Mesendoderm (in vitro differentiated cells): ENCODE measurements around the gene CCL28.
"Not testable (repeated sequence)": the region's sequence is repeated elsewhere in the genome, so short reads cannot be mapped to it uniquely, and the experiment has no call there.

ENCODE experiments used
- DNase-seq: peaks from one replicate; pipeline ENCODE4 v3.0.0; 2013
- H2AK5ac ChIP-seq: 2 replicates; pipeline ENCODE4 v1.6.1; 2013; ENCODE audit warnings: low read length, inconsistent platforms
- H2BK120ac ChIP-seq: 2 replicates; pipeline ENCODE4 v1.6.1; 2013; ENCODE audit warnings: low read depth, mild to moderate bottlenecking, low read length, moderate library complexity, mixed read lengths
- H2BK15ac ChIP-seq: replicated peaks from 2 replicates; pipeline ENCODE4 v1.6.1; 2013; ENCODE audit warnings: low read depth, mild to moderate bottlenecking, moderate library complexity
- H2BK5ac ChIP-seq: 2 replicates; pipeline ENCODE4 v1.6.1; 2013; ENCODE audit warnings: low read length, inconsistent platforms
- H3K18ac ChIP-seq: 2 replicates; pipeline ENCODE4 v1.6.1; 2013; ENCODE audit warnings: mild to moderate bottlenecking, low read length, mixed read lengths
- H3K23ac ChIP-seq: one replicate; pipeline ENCODE4 v1.6.1; 2013; ENCODE audit warnings: low read length
- H3K27ac ChIP-seq: 2 replicates; pipeline ENCODE4 v1.5.1; 2013; ENCODE audit warnings: low read depth, mild to moderate bottlenecking, inconsistent platforms, low read length, moderate library complexity
- H3K27me3 ChIP-seq: 2 replicates; pipeline ENCODE4 v1.6.1; 2013; ENCODE audit warnings: low read length, control low read depth, mild to moderate bottlenecking, inconsistent platforms; ENCODE audit not compliant: insufficient read depth, poor library complexity
- H3K36me3 ChIP-seq: 2 replicates; pipeline ENCODE4 v1.6.1; 2013; ENCODE audit warnings: low read length, inconsistent platforms; ENCODE audit not compliant: control insufficient read depth, insufficient read depth
- H3K4ac ChIP-seq: one replicate; pipeline ENCODE4 v1.6.1; 2013; ENCODE audit warnings: low read depth, mild to moderate bottlenecking, low read length, moderate library complexity
- H3K4me1 ChIP-seq: 2 replicates; pipeline ENCODE4 v1.6.1; 2013; ENCODE audit warnings: low read depth, low read length, inconsistent platforms; ENCODE audit not compliant: control insufficient read depth
- H3K4me2 ChIP-seq: 2 replicates; pipeline ENCODE4 v1.6.1; 2013; ENCODE audit warnings: low read length
- H3K4me3 ChIP-seq: 2 replicates; pipeline ENCODE4 v1.5.1; 2013; ENCODE audit warnings: mild to moderate bottlenecking, low read length
- H3K56ac ChIP-seq: one replicate; pipeline ENCODE4 v1.6.1; 2013; ENCODE audit warnings: low read length
- H3K79me1 ChIP-seq: 2 replicates; pipeline ENCODE4 v1.6.1; 2013; ENCODE audit warnings: low read length, inconsistent platforms
- H3K79me2 ChIP-seq: 2 replicates; pipeline ENCODE4 v1.6.1; 2013; ENCODE audit warnings: mild to moderate bottlenecking, low read length; ENCODE audit not compliant: control insufficient read depth, insufficient read depth
- H3K9ac ChIP-seq: 2 replicates; pipeline ENCODE4 v1.6.1; 2013; ENCODE audit warnings: low read length, inconsistent platforms
- H4K5ac ChIP-seq: one replicate; pipeline ENCODE4 v1.6.1; 2013; ENCODE audit warnings: low read length
- H4K8ac ChIP-seq: one replicate; pipeline ENCODE4 v1.6.1; 2013; ENCODE audit warnings: low read depth, mild to moderate bottlenecking, control low read depth, low read length, moderate library complexity
- WGBS: extraction: QIAGEN DNeasy Blood & Tissue Kit; methylation state at CpG from one replicate; pipeline ENCODE4 v1.1.7; 2013; ENCODE audit warnings: low lambda C conversion rate, missing lambda C conversion rate; ENCODE audit not compliant: insufficient coverage; ENCODE audit errors: extremely low coverage; 5-methylcytosine and 5-hydroxymethylcytosine counted together

The CCL28 gene

DNA sequence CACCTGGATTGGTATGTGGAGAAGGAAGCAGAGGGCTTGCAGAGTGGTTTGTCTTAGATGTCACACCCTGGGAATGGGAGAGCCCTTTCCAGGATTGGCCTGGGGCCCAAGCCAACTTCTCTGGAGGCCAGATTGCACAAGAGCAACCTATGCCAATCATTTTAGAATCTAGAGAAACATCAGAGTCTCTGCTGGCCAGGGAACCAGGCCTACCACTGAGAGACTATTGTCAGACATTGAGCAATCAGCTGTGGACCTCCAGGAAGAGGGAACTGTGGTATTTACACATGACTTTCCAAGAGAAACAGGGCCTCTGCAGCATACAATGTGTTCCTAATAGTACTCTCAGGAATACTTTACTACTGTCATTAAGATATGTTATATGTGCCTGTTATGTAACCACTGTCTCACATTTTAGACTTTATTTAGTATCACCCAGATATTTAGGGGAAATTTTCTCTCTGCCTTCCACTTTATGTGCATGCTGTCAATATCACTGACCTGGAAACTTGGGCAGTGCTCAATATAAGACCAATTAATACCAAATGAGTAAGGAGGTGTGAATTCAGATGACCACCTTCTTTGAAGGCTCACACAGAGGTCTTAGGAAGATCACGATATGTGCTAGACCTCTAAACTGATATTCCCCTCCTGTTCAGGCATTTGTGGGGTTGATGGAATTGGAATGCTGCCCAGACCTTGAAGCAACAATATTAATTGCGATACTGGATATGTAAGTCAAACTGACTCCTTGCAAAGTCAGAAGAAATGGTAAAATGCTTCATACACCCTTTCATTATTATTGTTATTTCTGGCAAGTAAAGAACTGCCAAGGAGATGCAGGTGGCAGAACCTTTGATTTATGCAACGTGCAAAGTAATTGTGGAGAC lies 20.5 kb upstream of the CCL28 start:
- no peak overlapping the region for H2AK5ac ChIP-seq
- no CpG with 5 or more reads among the region's 3 CpGs for WGBS
- H2BK15ac ChIP-seq: no peak overlapping the region
- H4K8ac ChIP-seq: no peak overlapping the region
- H3K4me3 ChIP-seq: no peak overlapping the region
- no peak overlapping the region for H3K23ac ChIP-seq
- H3K4ac ChIP-seq: no peak overlapping the region
- no peak overlapping the region for H2BK5ac ChIP-seq
- peaks cover 11% of the 10 kb centered on the region for H3K4me1 ChIP-seq
- H3K36me3 ChIP-seq: no peaks in the 10 kb centered on the region
- H3K79me2 ChIP-seq: no peaks in the 10 kb centered on the region
- H3K4me2 ChIP-seq: no peak overlapping the region
- H3K56ac ChIP-seq: no peak overlapping the region
- H4K5ac ChIP-seq: no peak overlapping the region
- no peaks in the 10 kb centered on the region for H3K79me1 ChIP-seq
- peak; percentile 80 for DNase-seq
- no peak overlapping the region for H3K9ac ChIP-seq
- H3K27me3 ChIP-seq: no peaks in the 10 kb centered on the region
- H3K18ac ChIP-seq: no peak overlapping the region
- no peak overlapping the region for H2BK120ac ChIP-seq
- H3K27ac ChIP-seq: no peak overlapping the region

DNA sequence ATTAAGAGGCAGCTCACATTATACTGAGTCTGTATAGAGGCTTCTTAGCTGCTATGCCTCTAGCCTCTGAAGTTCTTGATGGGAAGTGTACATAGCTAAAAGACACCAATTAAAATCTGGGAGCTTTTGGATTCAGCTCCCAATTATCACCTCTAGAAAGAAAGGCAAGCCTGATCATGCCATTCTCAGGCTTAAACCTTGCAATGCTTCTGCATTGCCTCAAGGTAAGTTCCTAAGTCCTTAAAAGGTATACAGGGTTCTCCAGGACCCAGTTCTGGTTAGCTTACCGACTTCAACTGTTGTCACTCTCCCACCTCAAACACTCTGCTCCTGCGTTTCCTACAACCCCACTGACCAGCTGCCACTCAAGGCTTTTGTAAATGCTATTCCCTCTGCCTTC lies 17.5 kb upstream of the CCL28 start:
- H3K56ac ChIP-seq: no peak overlapping the region
- no peak overlapping the region for H3K23ac ChIP-seq
- peaks cover 11% of the 10 kb centered on the region for H3K4me1 ChIP-seq
- no peak overlapping the region for H4K8ac ChIP-seq
- no peak overlapping the region for H3K4me3 ChIP-seq
- no peak overlapping the region for H2BK5ac ChIP-seq
- no peaks in the 10 kb centered on the region for H3K36me3 ChIP-seq
- no peak overlapping the region for H4K5ac ChIP-seq
- H3K79me1 ChIP-seq: no peaks in the 10 kb centered on the region
- no peaks in the 10 kb centered on the region for H3K79me2 ChIP-seq
- H3K4me2 ChIP-seq: no peak overlapping the region
- H2BK15ac ChIP-seq: no peak overlapping the region
- H3K9ac ChIP-seq: no peak overlapping the region
- H2BK120ac ChIP-seq: no peak overlapping the region
- H3K27me3 ChIP-seq: no peaks in the 10 kb centered on the region
- H3K27ac ChIP-seq: no peak overlapping the region
- H3K18ac ChIP-seq: no peak overlapping the region
- no CpG with 5 or more reads among the region's 2 CpGs for WGBS
- peak; percentile 38 for DNase-seq
- H3K4ac ChIP-seq: no peak overlapping the region
- H2AK5ac ChIP-seq: peak overlapping the region; percentile 32

DNA sequence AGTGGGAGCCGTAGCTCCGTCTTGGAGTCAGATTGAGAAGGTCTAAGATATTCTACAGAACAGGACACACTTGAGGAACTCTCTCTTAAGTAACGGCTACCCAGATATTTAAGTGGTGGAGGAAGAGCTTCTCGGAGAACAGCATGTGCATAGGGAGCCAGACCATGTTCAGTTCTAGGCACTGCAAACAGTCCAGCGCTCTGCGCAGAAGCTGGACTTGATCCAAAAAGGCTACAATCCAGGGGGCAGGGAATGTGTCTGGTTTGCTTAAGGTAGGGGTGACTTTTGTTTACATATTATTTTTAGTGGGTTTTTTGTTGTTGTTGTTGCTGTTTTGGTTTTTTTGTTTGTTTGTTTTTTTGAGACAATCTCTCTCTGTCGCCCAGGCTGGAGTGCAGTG lies 16.8 kb upstream of the CCL28 start:
- no peaks in the 10 kb centered on the region for H3K36me3 ChIP-seq
- no peak overlapping the region for H3K4me2 ChIP-seq
- no peak overlapping the region for H4K8ac ChIP-seq
- WGBS: no CpG with 5 or more reads among the region's 7 CpGs
- no peak overlapping the region for H3K56ac ChIP-seq
- H3K79me2 ChIP-seq: no peaks in the 10 kb centered on the region
- no peak overlapping the region for H4K5ac ChIP-seq
- no peak overlapping the region for H2BK15ac ChIP-seq
- peak overlapping the region; percentile 81 for H2AK5ac ChIP-seq
- H3K18ac ChIP-seq: peak overlapping the region; percentile 1
- H3K27me3 ChIP-seq: no peaks in the 10 kb centered on the region
- peaks cover 11% of the 10 kb centered on the region for H3K4me1 ChIP-seq
- H2BK5ac ChIP-seq: peak overlapping the region; percentile 17
- no peak overlapping the region for H3K23ac ChIP-seq
- H3K27ac ChIP-seq: no peak overlapping the region
- no peak overlapping the region for H3K9ac ChIP-seq
- no peak overlapping the region for H2BK120ac ChIP-seq
- DNase-seq: no peak
- peak overlapping the region; percentile 2 for H3K4ac ChIP-seq
- no peak overlapping the region for H3K4me3 ChIP-seq
- no peaks in the 10 kb centered on the region for H3K79me1 ChIP-seq

GRCh38 chr5:43427306-43427705 lies 15.1 kb upstream of the CCL28 start:
- no CpG with 5 or more reads among the region's 4 CpGs for WGBS
- Histone ChIP-seq H3K36me3 (no peaks in the 10 kb centered on the region), H3K4me1 (peaks cover 7% of the 10 kb centered on the region), H3K9ac (no peak overlapping the region), H3K4me2 (no peak overlapping the region), H4K8ac (no peak overlapping the region), H4K5ac (no peak overlapping the region), H3K27ac (no peak overlapping the region), H3K56ac (no peak overlapping the region), H3K79me2 (no peaks in the 10 kb centered on the region), H3K79me1 (no peaks in the 10 kb centered on the region), H3K4ac (no peak overlapping the region), H3K4me3 (no peak overlapping the region), H3K27me3 (no peaks in the 10 kb centered on the region), H2BK15ac (no peak overlapping the region), H3K18ac (no peak overlapping the region), H3K23ac (no peak overlapping the region), H2AK5ac (no peak overlapping the region), H2BK5ac (no peak overlapping the region), H2BK120ac (no peak overlapping the region)
- DNase-seq: no peak

- DNase-seq: no peak
- Histone ChIP-seq H3K4ac (no peak overlapping the region), H2BK5ac (no peak overlapping the region), H3K4me2 (no peak overlapping the region), H3K23ac (no peak overlapping the region), H3K36me3 (no peaks in the 10 kb centered on the region), H2BK15ac (no peak overlapping the region), H3K4me3 (no peak overlapping the region), H3K18ac (no peak overlapping the region), H3K79me2 (no peaks in the 10 kb centered on the region), H3K27me3 (no peaks in the 10 kb centered on the region), H4K5ac (no peak overlapping the region), H3K9ac (no peak overlapping the region), H4K8ac (no peak overlapping the region), H2AK5ac (no peak overlapping the region), H2BK120ac (no peak overlapping the region), H3K4me1 (peaks cover 6% of the 10 kb centered on the region), H3K56ac (no peak overlapping the region), H3K27ac (no peak overlapping the region), H3K79me1 (no peaks in the 10 kb centered on the region)
- WGBS: no CpG with 5 or more reads among the region's 2 CpGs
Measured at GRCh38 chr5:43425983-43426382, 13.8 kb upstream of the CCL28 start.

- not testable (repeated sequence) for H3K27me3 ChIP-seq, H2BK5ac ChIP-seq, H3K23ac ChIP-seq, H3K4me2 ChIP-seq, H3K56ac ChIP-seq, DNase-seq, H3K18ac ChIP-seq, H2BK15ac ChIP-seq, H4K5ac ChIP-seq, H3K9ac ChIP-seq, H3K4ac ChIP-seq, H2BK120ac ChIP-seq, H2AK5ac ChIP-seq, H3K27ac ChIP-seq, H3K36me3 ChIP-seq, H3K79me1 ChIP-seq, H4K8ac ChIP-seq, H3K4me1 ChIP-seq, H3K79me2 ChIP-seq, H3K4me3 ChIP-seq
- no CpG with 5 or more reads among the region's 6 CpGs for WGBS
Measured at GRCh38 chr5:43423086-43423485, 10.9 kb upstream of the CCL28 start.
